ENCODE measurements around the gene USP21. TPM values are rescaled to one million over a fixed set of nuclear protein-coding genes. Genes with fewer than 3 reads are reported as not detected.

USP21 gene
- total and polyA plus RNA-seq, 9 of the 15 experiments (the other 6 are each of a cell fraction or from before 2014, with no cell fraction given) = 4.9 to 52.4 (median 21.6) TPM

- no peak for TF ChIP-seq REST (IDR thresholded peaks at IDR 0.05; ENCODE audit: borderline replicate concordance)
- no peak for TF ChIP-seq REST (CRISPR knock-in tag; IDR thresholded peaks at IDR 0.05; ENCODE audit: low read depth)
- peak in 1 of 2 experiments; percentile 53; a peak in 2 of 4 replicates for TF ChIP-seq FOXK2 (conservative IDR thresholded peaks at IDR 0.05 in 1 of 2, IDR thresholded peaks at IDR 0.05 in 1 of 2; ENCODE audit: low read depth in 2 of 2)
- no peak for TF ChIP-seq GABPB1 (CRISPR knock-in tag; IDR thresholded peaks at IDR 0.05)
- TF ChIP-seq RBFOX2 (IDR thresholded peaks at IDR 0.05; ENCODE audit: low read depth, low read length) = peak; percentile 48; the same call in 1 of the 2 replicates
- no peak for TF ChIP-seq MGA (IDR thresholded peaks at IDR 0.05)
Observed at GRCh38 chr1:161160671-161161145, 1.4 kb downstream of the USP21 start (continued).
